ENCODE results near the gene SLIT3.

Gene SLIT3

DNA sequence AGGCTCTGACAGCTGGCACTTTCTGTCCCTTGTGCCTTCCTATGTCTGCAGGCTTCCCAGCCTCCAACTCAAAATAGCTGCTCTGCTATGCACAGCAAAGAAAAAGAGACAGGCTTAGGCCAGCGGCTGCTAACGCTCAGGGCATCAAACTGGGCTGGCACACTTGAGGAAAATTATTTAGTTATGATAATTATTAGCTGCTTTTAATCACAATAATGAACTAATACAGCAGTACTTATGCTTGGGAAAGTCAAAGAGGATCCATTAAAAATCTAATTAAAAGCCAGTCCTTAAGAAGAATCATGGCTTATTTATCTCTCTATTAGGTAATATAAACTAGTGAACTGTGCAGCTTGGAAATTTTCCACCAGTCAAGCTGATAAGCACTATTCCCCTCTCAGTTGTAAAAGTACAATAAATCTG, 233.2 kb downstream of the SLIT3 start:
- no peak for DNase-seq

DNA sequence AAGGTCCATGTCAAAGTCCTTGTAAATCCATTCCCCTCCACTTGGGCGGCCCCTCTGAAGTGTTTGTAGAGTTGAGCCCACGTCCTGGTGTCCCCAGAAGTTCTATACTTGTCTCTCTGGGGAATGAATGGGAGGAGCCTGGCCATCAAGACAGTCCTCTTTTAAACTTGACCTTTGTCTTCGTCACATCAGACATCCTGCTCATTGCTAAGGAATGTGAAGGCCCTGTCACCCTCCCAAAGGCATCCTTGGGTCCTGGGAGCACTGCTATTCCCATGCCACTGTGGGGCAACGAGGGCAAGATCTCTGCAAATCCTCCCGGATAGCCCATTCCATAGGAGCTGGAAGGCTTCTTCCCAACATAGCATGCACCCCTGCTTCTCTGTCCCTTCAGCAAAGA, 235.5 kb downstream of the SLIT3 start:
- DNase-seq: no peak

DNA sequence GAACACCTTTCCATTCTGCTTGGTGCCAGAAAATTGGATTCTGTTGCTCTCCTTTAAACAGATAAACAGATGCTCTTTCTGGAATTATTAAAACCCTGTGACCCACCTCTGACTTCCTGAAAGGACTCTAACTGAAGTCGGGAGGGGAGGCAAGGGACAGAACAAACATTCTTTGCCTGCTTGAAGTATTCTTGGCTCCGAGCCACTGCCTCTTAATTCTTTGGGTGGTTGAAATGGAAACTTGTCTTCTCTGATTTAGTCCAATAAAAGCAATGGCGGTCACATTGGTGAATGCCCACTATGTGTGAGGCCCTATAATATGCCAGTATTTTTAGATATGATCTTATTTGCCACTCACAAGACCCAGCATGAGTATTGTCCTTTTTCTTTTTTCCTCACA, 236.8 kb downstream of the SLIT3 start:
- no peak for DNase-seq

DNA sequence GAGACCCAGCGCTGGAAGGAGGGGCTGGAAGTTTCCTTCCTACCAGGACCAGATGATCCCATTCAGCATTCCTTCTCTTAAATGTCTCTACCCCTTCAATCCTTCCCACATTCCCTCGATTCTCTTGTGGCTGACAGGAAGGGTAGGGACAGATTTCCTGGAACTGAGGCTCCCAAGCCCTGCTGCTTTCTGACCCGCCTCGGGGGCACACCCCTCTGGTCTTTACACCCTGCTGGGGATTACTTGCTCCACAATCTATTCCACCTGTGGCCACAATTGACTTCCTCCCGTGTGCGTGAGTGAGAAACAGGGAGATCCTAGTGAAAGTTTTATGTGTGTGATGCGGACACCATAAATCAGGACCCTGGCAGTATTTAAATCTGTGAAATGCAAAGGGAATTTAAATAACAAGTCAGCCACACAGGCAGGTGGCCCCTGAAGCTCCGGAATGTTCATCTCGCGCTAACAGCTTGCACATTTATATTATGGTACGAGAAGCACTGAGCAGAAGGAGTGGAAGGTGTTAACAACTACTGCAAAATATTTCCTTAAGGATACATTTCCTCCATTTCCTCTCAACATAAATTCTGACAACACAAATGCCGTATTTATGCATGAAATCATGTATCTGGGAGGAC, 237.5 kb downstream of the SLIT3 start:
- no peak for DNase-seq

DNA sequence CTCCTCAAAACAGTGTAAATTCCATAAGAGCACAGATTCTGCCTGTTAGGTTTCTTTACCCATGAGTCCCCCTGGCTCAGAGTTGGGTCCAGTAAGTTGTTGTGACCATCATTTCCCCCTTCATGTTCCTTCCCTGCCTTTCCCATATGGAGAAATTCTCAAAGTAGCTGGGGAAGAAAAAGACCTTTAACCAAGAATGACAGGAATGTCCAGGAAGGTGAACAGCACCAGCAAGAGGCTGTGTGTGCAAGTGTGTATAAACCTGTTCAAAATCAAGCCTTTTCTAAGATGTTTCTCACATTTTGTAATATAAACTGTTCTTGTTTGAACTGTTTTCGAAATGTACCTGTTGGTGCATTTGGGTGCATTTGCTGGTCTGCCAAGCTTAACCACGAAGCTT, 238.2 kb downstream of the SLIT3 start:
- DNase-seq: no peak

DNA sequence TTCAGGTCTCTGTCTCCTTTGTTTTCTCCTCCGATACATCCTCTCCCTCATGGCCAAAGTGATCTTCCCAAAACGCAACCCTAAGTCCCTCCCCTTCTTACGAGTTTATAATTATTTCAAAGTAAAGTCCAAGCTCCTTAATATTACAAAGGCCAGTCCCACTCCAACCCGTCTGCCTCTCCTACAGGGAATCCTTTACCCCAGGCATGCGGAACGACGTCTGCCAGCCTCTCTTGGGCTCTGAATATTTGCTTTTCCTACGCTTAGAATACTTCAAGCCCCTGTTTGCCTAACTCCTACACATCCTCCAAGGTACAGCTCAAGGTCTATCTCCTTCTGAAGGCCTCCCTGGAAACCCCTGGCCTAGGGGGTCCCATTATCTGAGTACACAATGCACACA, 246.4 kb downstream of the SLIT3 start:
- DNase-seq: no peak

DNA sequence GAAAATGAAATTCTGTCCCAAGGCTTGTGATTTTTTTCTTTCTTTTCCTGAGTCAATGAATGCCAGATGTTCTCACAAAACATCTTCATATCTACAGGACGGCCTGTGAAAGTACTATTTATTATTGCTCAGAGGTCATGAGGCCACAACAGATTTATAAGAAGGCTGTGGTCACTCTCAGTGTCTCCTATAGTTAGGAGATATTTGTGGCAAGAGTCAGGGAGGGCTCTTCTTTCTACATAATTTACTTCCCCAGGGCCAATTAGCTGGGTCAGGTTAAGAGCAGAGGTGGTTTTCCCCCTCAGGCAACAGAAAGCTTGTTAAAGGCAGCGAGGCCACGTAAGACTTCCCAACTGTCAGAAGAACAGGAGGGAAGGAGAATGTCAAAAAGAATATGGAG, 248.7 kb downstream of the SLIT3 start:
- DNase-seq: no peak

DNA sequence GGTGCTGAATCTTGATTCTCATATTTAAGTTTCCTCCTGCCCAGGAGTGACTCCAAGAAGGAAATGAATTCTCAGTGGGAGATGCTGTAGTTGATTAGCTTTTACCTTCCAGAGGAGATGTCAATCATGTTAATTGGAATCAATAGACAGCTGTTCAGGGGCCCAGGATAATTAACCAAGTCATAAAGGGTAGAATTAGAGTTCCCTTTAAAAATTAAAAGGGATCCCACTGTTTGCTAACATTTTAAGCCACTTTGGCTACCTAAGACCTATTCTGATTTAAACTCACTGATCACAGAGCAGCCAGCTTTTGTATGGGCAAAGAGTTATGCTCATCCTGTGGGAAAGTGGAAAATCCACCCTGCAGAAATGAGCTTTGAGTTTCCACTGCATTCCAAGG, 249.6 kb downstream of the SLIT3 start:
- DNase-seq: no peak

DNA sequence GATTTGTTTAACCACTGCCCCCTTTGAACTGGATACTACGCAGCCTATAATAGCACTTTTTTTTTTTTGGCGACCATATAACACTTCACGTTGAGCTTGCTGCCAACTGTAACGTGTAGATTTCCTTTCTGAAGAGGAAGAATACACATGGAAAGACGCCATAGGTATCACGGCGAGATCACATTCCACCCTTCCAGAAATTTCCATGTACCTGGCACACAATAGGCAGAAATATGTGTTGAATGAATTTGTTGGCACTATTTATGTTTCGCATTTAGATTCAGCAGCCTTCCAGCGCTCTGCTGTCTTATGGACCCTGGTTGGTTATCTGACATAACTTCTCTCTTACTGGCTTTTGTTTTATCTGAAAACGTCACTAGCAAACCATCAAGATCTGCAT, 250.3 kb downstream of the SLIT3 start:
- DNase-seq: no peak

DNA sequence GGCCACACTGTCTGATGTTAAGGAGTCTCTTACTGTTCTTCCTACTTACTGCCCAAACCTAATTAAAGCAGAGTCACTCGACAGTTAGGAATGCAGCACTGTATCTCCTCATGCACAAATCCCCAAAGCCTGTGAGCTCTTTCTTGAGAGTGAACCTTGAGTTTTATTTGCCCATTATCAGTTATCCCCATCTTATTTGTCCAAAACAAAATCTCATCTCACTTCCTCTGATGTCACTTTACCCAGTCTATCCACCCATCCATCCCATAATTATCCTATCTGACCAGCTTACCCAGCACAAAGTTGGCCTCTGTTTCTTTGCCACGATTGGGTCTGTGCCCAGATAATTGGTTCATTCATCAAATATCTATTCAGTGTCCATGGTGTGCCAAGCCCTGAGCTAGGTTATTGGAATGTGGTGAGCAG, 250.8 kb downstream of the SLIT3 start:
- DNase-seq: no peak

DNA sequence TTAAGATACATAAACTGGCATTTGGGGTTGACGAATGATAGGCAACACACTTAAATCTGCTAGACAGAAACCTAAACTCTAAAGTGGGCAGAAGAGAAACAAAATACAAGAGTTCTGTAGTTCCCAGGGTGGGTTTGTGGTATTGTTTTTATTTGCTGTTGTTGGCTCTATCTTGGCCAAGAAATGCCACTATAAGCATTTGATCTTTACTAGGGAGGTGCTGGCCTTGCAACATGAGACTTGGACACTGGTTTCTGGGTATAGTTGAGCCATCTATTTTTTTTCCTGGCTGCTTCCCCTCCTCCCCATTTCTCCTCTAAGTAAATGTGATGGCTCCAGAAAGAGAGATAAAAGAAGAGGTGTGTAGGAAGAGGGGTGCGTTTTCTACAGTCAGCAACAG, 251.2 kb downstream of the SLIT3 start:
- no peak for DNase-seq

DNA sequence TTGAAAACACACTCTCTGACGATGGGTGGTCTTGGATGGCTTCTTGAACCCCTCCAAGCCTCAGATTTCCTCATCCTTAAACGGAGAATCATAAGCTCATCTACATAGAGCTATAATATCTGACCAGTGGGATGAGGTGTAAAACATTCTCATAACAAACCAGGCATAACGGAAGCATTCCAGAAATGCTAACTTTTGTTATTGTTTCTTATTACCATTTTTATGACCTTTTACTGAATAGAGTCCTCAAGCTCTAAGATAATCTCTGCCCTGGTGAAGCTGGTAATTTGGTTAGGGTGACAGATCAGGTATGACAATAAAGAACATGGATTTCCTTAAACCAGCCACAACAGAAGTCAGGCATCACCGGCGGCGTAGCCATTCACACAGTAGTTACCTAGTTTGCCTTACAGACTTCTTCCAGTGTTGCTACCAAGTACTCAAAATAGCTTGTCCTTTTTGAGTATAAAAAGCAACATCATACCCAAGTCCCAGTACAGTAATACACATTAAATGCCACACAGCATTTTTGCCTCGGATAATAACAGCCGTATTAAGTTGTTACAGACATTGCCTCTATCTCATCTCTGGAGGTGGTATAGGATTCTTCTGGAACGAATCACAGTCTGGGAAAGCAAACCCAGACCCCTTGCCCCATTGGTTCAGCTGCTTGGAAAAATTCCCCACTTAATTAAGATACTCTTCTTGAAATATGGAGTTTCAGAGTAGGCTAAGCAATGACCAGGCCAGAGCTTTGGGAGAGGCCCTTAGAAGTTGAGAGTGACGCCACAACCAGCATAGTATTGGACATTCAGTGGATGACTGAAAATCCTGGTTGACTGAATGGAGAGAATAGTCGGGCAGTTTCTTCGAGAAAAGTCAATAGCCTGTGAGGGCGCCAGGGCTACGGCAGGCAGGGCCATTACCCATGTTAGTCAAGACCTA, 252.5 kb downstream of the SLIT3 start:
- DNase-seq: no peak

DNA sequence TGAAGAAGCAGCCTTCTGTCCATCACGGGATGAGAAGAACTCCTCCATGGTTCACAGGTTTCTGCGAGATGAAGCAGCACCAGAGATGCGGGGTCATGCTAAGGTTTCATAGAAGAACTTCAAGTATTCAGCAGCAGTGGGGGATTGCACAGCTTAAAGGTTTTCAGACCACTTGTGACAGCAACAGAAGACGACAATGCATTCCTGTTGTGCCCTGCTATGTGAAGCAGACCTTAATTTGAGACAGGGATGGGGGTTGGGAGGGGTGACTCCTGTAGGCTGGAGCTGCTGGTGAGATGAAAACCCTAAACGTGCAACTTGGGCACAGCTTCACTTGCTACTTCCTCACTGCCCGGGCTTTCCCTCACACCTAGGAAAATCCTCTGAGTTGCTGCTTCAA, 256.0 kb downstream of the SLIT3 start:
- DNase-seq: no peak

DNA sequence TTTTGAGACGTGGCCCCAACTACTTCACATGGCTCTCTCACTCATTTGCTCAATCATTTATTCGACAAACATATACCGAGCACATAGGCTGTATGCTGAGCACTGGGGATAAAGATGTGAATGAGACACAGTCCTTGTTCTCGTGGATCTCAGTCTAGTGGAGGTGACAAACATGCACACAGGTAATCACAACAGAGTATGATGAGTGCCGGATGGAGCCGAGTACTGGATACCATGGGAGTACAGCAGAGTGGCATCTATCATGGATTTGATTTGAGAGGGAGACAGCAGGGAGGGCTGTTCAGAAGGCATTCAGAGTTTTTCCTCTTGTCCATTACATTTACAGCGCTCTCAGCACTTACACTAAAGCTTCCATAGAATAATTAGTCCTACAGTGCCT, 259.8 kb downstream of the SLIT3 start:
- no peak for DNase-seq

DNA sequence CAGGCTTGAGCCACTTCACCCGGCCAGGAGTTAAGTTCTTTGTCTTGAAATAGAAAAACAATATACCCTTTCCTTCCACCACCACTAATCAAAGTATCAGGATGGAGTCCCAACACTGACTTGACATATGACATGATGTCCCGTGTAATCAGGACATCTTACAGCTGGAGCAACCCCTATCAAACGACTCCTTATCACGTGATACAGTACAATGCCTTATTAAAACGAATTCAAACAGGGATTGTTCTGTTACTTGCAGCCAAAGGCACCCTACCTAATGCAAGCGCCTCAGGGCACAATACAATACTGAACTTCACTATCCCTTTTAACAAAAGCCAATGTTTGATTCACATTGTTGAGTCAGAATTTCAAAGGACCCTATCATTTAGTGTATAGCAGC, 261.3 kb downstream of the SLIT3 start:
- DNase-seq: no peak

DNA sequence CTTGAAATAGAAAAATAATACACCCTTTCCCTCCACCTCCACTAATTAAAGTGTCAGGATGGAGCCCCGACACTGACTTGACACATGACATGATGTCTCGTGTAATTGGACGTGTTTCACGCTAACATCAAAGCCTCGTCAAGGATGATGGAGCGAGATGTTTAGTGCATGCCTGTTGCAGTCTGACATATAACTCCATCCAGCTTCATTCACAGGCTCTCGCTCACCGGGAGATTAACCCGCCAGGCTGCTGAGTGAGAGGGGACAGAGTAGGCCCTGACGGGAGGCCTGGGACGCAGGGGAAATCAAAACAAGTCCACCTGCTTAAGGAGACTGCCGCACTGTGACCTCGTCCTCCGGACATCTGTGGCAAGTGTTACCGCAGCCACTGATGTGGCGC, 263.5 kb downstream of the SLIT3 start:
- no peak for DNase-seq

DNA sequence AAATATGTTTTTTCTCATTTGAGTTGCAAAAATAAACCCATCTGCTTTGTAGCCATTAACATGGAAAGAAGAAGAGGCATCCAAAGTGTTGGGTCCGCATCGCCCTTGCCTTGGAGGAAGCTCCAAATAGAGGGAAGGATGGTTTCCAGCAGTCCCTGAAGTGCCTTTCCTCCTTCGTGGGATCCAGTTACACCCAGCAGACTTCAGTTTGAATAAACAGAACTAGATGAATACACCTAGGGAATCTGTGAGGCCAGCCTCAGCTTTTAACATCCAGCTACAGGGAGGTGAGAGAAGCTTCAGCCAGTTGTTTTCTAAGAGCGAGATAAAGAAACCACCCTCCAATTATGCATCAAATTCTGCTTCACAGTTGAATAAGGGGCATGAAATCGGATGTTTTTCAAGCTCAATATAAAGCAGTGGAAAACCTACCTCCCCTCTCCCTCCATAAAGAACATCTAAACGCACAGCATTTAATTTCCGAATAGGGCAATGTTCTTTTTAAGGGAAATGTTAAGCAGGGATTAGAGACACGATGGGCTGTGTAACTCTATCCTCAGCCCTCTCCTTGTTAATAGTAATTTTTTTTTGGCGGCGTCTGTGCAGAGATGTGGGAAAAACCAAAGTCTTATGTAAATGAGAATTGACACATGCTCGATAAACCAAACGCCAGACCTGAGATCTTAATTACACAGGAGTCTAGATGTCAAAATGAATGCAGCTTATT, 264.7 kb downstream of the SLIT3 start:
- DNase-seq: no peak

DNA sequence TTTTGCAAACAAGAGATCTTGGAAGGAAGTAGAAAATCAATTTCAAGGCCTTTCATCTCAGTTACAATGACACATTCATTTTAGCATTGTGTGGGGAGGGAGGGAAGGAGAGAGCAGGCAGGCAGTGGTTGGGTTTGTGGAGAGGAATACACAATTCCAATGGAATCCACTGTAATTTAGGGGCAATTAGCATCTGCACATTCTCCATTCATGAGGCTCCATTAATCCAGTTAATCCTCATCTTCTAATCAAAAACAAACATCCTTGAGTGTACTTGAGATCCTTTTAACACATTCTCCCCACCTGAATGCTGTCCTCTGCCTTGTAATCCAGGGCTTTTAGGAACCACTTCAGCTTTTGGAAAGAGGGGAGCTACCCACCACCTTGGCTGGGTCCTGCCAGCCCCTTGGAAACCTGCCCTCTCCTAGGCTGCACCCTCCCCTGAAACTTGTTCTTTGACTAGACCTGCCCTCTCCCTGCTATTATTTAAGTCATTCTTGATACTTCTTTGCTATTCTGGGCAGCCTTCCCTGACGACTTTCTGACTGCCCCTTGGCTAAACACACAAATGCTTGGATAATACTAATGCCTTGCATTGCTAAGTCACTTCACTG, 271.2 kb downstream of the SLIT3 start:
- DNase-seq: no peak

DNA sequence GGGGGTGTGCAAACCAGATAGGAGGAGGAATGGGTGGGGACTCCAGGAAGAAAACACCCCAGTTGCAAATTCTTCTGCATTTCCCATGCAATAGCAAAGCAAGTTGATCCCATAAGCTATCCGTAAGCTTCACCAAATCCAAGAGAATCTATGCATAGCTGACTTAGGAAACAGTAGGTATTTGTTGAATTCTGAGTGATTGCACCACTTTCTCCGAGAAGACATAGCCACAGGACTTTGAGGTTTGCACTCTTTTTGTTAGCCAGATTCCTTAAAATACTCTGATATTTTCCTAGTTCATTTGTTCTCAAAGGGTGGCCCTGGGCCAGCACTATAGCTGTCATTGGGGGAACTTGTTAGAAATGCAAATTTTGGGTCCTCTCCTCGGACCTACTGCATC, 271.9 kb downstream of the SLIT3 start:
- no peak for DNase-seq

DNA sequence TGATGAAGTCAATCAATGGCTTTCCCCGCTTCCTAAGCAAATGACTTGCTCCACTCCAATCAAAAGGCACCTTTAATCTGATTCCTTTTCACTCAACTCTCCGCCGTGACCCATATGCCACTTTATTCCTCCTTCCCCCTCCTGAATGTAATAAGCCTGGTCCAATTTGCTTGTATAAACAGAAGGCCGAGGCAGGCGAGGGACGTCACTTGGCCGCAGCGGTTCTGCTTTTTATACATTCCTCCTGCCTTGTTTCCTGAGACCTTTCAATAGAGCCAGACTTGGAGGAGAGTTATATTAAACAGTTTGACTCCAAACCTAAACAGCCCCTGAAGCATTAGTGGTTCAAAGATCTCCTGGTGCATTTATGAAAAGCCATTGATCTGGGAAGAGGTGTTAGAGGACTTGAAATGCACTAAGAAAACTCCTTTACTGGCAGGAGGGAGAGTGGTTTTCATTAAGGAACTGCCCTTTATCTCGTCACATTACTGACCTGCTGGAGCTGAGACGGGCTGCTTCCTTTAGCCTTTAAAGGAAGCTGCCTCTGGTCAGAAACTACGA, 273.4 kb downstream of the SLIT3 start:
- no peak for DNase-seq

DNA sequence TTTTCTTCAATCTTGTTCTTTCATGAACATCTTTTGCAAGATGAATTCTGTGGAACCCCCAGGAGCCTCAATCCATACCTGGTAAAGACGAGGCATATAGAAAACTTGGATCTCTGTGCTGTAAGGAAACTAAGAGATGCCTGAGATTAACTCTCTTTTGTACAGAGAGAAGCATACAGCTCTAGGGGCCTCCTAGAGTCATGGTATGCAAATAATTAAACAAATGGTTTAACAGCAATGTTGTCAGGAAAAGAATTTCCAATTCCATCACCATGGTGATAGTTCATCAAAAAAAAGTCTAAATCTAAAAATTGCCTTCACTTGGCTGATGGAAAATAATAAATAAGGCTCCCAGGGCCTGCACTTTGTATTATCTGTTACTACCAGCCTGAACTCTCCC, 275.4 kb downstream of the SLIT3 start:
- no peak for DNase-seq

DNA sequence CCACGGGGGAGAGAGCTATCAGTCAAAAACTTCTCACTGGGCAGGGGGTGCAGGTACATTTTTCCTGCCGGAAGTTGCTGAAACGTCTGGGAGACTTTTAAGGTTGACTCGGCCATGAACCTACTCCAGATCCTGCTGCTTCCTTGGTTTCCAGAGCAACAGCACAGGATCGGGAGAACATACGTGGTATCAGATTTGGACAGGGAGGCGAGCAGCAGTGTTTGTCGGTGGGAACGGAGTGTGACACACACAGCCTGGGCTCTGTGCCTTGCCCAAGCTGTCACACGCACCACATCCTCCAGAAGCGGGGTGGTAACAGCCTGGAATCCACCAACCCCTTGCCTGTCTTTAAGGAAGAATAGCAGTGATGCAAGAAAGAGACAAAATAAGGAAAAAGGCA, 276.5 kb downstream of the SLIT3 start:
- no peak for DNase-seq

DNA sequence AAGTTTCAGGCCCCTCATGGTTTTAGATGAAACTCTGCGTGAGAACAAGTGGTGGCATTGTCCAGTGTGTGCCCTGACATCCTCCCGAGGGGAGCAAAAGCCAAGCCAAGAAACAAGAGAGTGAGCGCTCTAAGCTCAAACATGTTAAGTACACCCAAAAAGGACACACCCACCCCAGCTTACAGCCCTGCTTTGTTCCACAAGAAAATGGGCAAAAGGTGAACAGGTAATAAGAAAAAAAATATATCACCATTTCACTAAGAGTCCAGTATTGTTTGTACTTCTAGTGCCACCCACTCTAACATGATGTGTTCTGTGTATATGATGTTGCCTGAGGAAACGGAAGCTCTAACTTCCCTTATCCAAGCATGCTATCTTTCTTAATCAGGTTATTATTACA, 278.2 kb downstream of the SLIT3 start:
- DNase-seq: no peak

Data from stimulated activated naive CD4-positive, alpha-beta T cell (primary cell).